Colonic mucosa (tissue), 4 donors: ENCODE measurements around the gene ZNF652. TPM values are rescaled to one million over a fixed set of nuclear protein-coding genes. Genes with fewer than 3 reads are reported as not detected.
A peak's percentile ranks its signal among the peaks of the same experiment; 100 is the strongest.

Source experiments
- DNase-seq: peaks from one replicate; pipeline ENCODE4 v3.0.0-alpha.2; 2020
- H3K27ac ChIP-seq: fragments of 200-600 bp; one replicate; pipeline ENCODE4 v1.8.0; 2021
- H3K27me3 ChIP-seq: fragments of 200-600 bp; one replicate; pipeline ENCODE4 v1.8.0; 2021
- H3K36me3 ChIP-seq: fragments of 200-600 bp; one replicate; pipeline ENCODE4 v1.8.0; 2021
- H3K4me1 ChIP-seq: fragments of 200-600 bp; one replicate; pipeline ENCODE4 v1.8.0; 2021; ENCODE audit warnings: mild to moderate bottlenecking
- H3K4me3 ChIP-seq: fragments of 200-600 bp; one replicate; pipeline ENCODE4 v1.8.0; 2021
- H3K9ac ChIP-seq, 2 donors: one replicate each; pipeline ENCODE4 v1.7.0; 2013; ENCODE audit warnings: control low read depth in 2 of 2, low read depth in 2 of 2, low read length in 2 of 2
- H3K9me3 ChIP-seq: fragments of 200-600 bp; one replicate; pipeline ENCODE4 v1.8.0; 2021
- intact Hi-C: fragments of 100-400 bp; cut with DNase I; formaldehyde crosslinking; loops from one replicate; pipeline ENCODE4 v1.14.1; 2022
- total RNA-seq, 2 donors: library from RNA; stranded (reverse); fragmentation: NEBNext Ultra II Directional in 1 of 2; extraction: Animal tissue kit (Norgen Biotek cat#: 25700) in 1 of 2; gene quantifications; one replicate each; pipeline ENCODE4 v1.2.1, GENCODE V29; 2021
- TF ChIP-seq, protein P1 (sequence below): fragments of 200-600 bp; IDR thresholded peaks from one replicate; pipeline ENCODE4 v1.8.0; 2022; ENCODE audit warnings: antibody characterized with exemption, mild to moderate bottlenecking
- donor health status: healthy.
- donor health status: DM: no; HTN: no; CAD: no.
- donor health status: DM: no; HTN: no; CAD: no.

The ZNF652 gene
- total RNA-seq, 2 donors from 2014 or later = 38.1 to 62.5 TPM

DNA sequence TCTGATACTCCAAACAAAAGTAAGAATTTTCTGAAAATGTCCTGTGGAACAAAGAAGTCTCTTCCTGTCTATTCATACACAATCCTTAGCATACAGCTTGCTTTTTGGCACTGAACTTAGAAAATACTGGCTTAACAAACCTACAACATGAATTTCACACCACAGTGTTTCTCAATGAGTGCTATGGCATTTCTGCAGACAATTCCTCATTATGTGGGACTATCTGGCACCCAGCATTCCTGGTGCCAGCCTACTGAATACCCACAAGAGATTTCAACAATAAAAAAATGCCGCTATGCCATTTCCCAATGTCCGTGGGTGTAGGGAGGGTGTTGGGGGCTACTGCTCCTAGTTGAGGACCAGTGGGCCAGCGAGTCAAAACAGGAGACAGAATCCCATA, 62.1 kb downstream of the ZNF652 start:
- H3K9ac ChIP-seq = no peak overlapping the region
- H3K4me1 ChIP-seq = no peaks in the 10 kb centered on the region
- H3K27me3 ChIP-seq = no peaks in the 10 kb centered on the region
- H3K9me3 ChIP-seq = no peaks in the 10 kb centered on the region
- intact Hi-C loops = no loop called here
- no peak overlapping the region for H3K27ac ChIP-seq
- no peak for DNase-seq
- no peaks in the 10 kb centered on the region for H3K36me3 ChIP-seq
- no peak overlapping the region for H3K4me3 ChIP-seq
- TF ChIP-seq, protein P1, sequence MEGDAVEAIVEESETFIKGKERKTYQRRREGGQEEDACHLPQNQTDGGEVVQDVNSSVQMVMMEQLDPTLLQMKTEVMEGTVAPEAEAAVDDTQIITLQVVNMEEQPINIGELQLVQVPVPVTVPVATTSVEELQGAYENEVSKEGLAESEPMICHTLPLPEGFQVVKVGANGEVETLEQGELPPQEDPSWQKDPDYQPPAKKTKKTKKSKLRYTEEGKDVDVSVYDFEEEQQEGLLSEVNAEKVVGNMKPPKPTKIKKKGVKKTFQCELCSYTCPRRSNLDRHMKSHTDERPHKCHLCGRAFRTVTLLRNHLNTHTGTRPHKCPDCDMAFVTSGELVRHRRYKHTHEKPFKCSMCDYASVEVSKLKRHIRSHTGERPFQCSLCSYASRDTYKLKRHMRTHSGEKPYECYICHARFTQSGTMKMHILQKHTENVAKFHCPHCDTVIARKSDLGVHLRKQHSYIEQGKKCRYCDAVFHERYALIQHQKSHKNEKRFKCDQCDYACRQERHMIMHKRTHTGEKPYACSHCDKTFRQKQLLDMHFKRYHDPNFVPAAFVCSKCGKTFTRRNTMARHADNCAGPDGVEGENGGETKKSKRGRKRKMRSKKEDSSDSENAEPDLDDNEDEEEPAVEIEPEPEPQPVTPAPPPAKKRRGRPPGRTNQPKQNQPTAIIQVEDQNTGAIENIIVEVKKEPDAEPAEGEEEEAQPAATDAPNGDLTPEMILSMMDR = no peak

DNA sequence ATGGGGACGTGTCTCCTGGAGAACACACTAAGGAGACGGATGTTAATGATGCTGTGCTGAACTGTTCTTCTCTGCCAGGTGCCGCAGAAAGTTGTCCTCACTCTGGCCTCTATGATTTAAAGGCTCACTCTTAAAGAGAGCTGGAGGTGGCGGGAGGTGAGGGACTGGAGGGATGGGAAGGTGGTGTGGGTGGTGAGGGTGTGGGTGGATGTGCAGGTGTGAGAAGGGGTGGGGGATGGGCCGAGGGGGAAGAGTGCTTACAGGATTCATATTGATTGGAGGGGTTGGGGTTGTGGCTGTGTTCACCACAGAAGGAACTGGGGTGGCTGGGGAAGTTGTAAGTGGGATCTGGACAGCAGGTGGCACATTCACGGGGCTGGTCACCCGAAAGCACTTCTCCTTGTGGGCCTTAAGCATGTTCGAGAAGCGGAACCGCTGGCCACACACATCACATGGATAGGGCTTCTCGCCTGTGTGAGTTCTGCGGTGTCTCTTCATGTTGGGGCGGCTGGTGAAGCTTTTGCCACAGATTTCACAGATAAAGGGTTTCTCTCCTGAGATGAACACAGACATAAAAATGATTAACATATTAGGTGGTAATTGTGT, 63.6 kb downstream of the ZNF652 start:
- no peaks in the 10 kb centered on the region for H3K36me3 ChIP-seq
- H3K27me3 ChIP-seq = no peaks in the 10 kb centered on the region
- TF ChIP-seq, protein P1 = no peak
- no peaks in the 10 kb centered on the region for H3K9me3 ChIP-seq
- H3K4me3 ChIP-seq = no peak overlapping the region
- no peak overlapping the region for H3K9ac ChIP-seq
- H3K4me1 ChIP-seq = no peaks in the 10 kb centered on the region
- intact Hi-C loops = no loop called here
- H3K27ac ChIP-seq = no peak overlapping the region
- DNase-seq = no peak

DNA sequence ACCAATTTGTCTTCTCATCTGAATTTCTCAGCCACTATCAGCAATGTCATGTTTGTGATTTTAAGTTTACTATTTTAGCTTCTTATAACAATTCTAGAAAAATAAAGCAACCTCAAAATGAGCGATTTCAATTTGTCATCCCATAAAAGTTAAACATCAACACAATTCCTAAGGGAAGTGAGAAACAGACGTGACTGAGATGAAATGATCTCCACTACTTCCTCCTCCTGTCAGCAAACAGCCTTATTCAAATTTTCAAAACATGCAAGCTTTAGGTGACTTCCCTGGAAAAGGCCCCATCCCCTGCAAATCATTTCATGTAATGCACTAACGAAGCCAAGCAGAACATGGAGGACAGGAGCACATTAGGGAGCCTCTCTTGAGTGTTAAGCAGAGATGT, 64.9 kb downstream of the ZNF652 start:
- DNase-seq = peak; percentile 22
- H3K9me3 ChIP-seq = no peaks in the 10 kb centered on the region
- intact Hi-C loops = no loop called here
- no peaks in the 10 kb centered on the region for H3K4me1 ChIP-seq
- no peak overlapping the region for H3K9ac ChIP-seq
- no peaks in the 10 kb centered on the region for H3K36me3 ChIP-seq
- peak overlapping the region; percentile 30 for H3K27ac ChIP-seq
- no peak overlapping the region for H3K4me3 ChIP-seq
- TF ChIP-seq, protein P1 = no peak
- no peaks in the 10 kb centered on the region for H3K27me3 ChIP-seq

DNA sequence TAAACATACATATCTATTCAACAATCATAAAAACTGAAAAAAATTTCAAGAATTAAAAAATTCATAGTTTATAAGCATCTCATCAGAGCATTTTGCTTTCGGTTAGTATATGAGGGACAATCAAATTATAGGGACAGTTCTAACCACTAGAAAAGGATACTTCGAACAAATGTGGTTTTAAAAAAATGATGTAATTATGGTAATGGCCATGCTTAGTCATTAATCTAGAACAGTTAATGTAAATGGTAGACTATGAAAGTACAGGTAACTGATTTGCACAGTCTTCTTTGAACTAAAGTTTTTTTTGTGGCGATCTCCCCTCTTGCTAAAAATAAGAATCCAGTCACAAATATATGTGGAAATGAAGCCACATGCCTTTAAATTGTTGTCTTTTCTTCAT, 67.9 kb downstream of the ZNF652 start:
- Histone ChIP-seq H3K9ac (no peak overlapping the region), H3K36me3 (no peaks in the 10 kb centered on the region), H3K4me1 (no peaks in the 10 kb centered on the region), H3K4me3 (no peak overlapping the region), H3K9me3 (no peaks in the 10 kb centered on the region), H3K27me3 (no peaks in the 10 kb centered on the region), H3K27ac (no peak overlapping the region)
- no peak for DNase-seq
- TF ChIP-seq, protein P1 = no peak
- intact Hi-C loops = no loop called here

DNA sequence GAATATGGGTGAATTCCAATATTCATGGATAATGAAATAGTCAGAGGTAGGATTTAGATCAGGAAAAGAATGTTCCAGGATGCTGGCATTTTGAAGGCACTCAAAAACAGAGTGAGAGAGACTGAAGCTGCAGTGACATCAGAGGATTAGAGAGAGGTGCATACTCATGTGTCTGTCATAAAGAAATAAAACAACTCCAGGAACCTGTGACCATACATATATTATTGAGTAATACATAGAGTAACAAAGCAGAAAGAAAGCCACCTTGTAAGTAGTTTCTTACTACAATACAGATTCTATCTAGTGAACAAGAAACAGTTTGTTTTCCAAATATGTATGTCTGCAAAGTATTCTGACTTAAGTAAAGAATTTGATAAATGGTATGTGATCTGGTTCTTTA, 69.1 kb downstream of the ZNF652 start:
- TF ChIP-seq, protein P1 = no peak
- Histone ChIP-seq H3K9me3 (no peaks in the 10 kb centered on the region), H3K27ac (no peak overlapping the region), H3K9ac (no peak overlapping the region), H3K4me1 (no peaks in the 10 kb centered on the region), H3K36me3 (no peaks in the 10 kb centered on the region), H3K4me3 (no peak overlapping the region), H3K27me3 (no peaks in the 10 kb centered on the region)
- intact Hi-C loops = no loop called here
- no peak for DNase-seq
